ENCODE measurements around the gene PEX26. TPM values are rescaled to one million over a fixed set of nuclear protein-coding genes. Genes with fewer than 3 reads are reported as not detected.
"Not testable (repeated sequence)": the region's sequence is repeated elsewhere in the genome, so short reads cannot be mapped to it uniquely, and the experiment has no call there.

The PEX26 gene
- total and polyA plus RNA-seq, 5 donors: 17.4 to 23.5 (median 23.1) TPM

- ATAC-seq (no peak), DNase-seq (no peak)
- 84% methylated on average over 5 of the region's 5 CpGs for WGBS
- Histone ChIP-seq H3K27me3 (ENCODE audit: control insufficient read depth, insufficient read depth) (no peaks in the 10 kb centered on the region), H3K4me3 (ENCODE audit: low read length) (no peak overlapping the region), H3K27ac (ENCODE audit: low read length) (no peak overlapping the region), H3K9me3 (ENCODE audit: control insufficient read depth, low read length) (no peaks in the 10 kb centered on the region), H3K4me1 (ENCODE audit: control insufficient read depth, insufficient read depth, low read length) (no peaks in the 10 kb centered on the region)
- intact Hi-C loops (cut with DNase I): no loop called here
These were observed 44.3 kb downstream of the PEX26 start for GRCh38 chr22:18121954-18122554.

DNA sequence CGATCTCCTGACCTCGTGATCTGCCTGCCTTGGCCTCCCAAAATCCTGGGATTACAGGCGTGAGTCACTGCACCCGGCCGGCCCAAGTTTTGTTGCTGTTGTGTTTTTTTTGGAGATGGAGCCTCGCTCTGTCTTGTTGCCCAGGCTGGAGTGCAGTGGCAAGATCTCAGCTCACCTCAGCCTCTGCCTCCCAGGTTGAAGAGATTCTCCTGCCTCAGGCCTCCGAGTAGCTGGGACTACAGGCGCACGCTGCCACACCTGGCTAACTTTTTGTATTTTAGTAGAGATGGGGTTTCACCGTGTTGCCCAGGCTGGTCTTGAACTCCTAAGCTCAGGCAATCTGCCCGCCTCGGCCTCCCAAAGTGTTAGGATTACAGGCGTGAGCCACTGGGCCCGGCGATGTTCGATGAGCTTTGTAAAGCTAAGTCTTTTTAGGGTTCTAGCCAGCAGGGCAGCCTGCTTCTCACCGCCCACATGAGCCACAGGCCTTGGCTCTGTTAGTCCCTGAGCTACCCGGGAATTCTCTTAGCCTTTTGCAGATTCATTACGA, 45.8 kb downstream of the PEX26 start:
- ATAC-seq; H3K4me3 ChIP-seq (ENCODE audit: low read length); H3K27ac ChIP-seq (ENCODE audit: low read length); H3K9me3 ChIP-seq (ENCODE audit: control insufficient read depth, low read length); intact Hi-C loops (cut with DNase I); DNase-seq; H3K27me3 ChIP-seq (ENCODE audit: control insufficient read depth, insufficient read depth); H3K4me1 ChIP-seq (ENCODE audit: control insufficient read depth, insufficient read depth, low read length): not testable (repeated sequence)
- 95% methylated on average over 19 of the region's 19 CpGs for WGBS

- no peak for ATAC-seq
- intact Hi-C loops (cut with DNase I): no loop called here
- peaks cover 5% of the 10 kb centered on the region for H3K4me1 ChIP-seq (ENCODE audit: control insufficient read depth, insufficient read depth, low read length)
- H3K4me3 ChIP-seq (ENCODE audit: low read length): no peak overlapping the region
- 98% methylated on average over 18 of the region's 18 CpGs for WGBS
- H3K27ac ChIP-seq (ENCODE audit: low read length): no peak overlapping the region
- no peak for DNase-seq
- no peaks in the 10 kb centered on the region for H3K9me3 ChIP-seq (ENCODE audit: control insufficient read depth, low read length)
- no peaks in the 10 kb centered on the region for H3K27me3 ChIP-seq (ENCODE audit: control insufficient read depth, insufficient read depth)
These were observed 48.8 kb downstream of the PEX26 start for GRCh38 chr22:18126606-18127005.

DNA sequence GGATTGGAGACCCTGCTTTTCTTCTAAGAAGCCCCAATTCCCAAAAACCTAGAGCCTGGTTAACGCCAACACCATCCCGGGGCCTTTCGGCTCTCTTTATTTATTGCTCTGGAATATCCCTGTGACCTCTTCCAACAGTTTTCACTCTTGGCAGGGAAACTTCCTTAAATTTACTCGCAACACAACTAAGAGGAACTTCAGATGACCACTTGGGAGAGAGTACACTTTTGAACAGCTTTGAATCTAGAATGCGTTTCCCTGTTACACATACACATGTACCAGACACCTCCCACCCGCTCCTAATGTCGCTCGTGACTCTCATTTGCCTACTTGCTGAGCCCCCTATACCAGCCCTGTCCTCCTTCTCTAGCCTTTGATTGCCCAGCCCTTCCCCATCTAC, 52.2 kb downstream of the PEX26 start:
- H3K4me1 ChIP-seq (ENCODE audit: control insufficient read depth, insufficient read depth, low read length): peaks cover 8% of the 10 kb centered on the region
- WGBS: 77% methylated on average over 8 of the region's 8 CpGs

GRCh38 chr22:18130699-18131429, 53.1 kb downstream of the PEX26 start:
- no peak for DNase-seq
- ATAC-seq: no peak
- Histone ChIP-seq H3K4me3 (ENCODE audit: low read length) (no peak overlapping the region), H3K27ac (ENCODE audit: low read length) (no peak overlapping the region), H3K27me3 (ENCODE audit: control insufficient read depth, insufficient read depth) (no peaks in the 10 kb centered on the region), H3K9me3 (ENCODE audit: control insufficient read depth, low read length) (no peaks in the 10 kb centered on the region), H3K4me1 (ENCODE audit: control insufficient read depth, insufficient read depth, low read length) (peaks cover 8% of the 10 kb centered on the region)
- WGBS: 95% methylated on average over 20 of the region's 20 CpGs
- intact Hi-C loops (cut with DNase I): no loop called here

More for the DNA sequence above, 52.2 kb downstream of the PEX26 start:
- ATAC-seq (no peak), DNase-seq (no peak)
- Histone ChIP-seq H3K4me3 (ENCODE audit: low read length) (no peak overlapping the region), H3K27me3 (ENCODE audit: control insufficient read depth, insufficient read depth) (no peaks in the 10 kb centered on the region), H3K9me3 (ENCODE audit: control insufficient read depth, low read length) (no peaks in the 10 kb centered on the region), H3K27ac (ENCODE audit: low read length) (no peak overlapping the region)
- intact Hi-C loops (cut with DNase I): no loop called here

DNA sequence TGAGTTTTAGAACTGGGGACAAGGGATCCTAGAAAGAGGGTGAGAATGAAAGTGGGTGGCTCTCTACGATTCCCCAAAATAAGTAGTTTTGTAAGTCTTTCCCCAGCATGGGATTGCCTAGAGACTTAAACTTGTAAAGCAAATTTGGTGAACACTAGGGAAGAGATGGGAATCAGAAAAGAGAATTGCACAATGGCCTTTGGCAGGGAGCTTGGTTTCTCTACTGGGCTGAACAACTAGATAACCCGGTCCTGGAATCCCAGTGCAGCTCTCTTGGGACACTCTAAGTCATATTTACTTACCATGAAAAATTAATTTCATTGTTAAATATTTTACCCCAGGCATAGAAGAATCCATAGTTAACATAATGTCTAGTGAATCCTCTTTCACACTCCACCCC, 55.7 kb downstream of the PEX26 start:
- ATAC-seq (peak; percentile 63 to 80), DNase-seq (peak in 1 of 3 donors; percentile 57)
- 54% methylated on average over 2 of the region's 2 CpGs for WGBS
- H3K4me3 ChIP-seq (ENCODE audit: low read length): no peak overlapping the region
- peaks cover 8% of the 10 kb centered on the region for H3K4me1 ChIP-seq (ENCODE audit: control insufficient read depth, insufficient read depth, low read length)
- no peaks in the 10 kb centered on the region for H3K27me3 ChIP-seq (ENCODE audit: control insufficient read depth, insufficient read depth)
- peak overlapping the region; percentile 70 for H3K27ac ChIP-seq (ENCODE audit: low read length)
- intact Hi-C loops (cut with DNase I): no loop called here
- H3K9me3 ChIP-seq (ENCODE audit: control insufficient read depth, low read length): no peaks in the 10 kb centered on the region

DNA sequence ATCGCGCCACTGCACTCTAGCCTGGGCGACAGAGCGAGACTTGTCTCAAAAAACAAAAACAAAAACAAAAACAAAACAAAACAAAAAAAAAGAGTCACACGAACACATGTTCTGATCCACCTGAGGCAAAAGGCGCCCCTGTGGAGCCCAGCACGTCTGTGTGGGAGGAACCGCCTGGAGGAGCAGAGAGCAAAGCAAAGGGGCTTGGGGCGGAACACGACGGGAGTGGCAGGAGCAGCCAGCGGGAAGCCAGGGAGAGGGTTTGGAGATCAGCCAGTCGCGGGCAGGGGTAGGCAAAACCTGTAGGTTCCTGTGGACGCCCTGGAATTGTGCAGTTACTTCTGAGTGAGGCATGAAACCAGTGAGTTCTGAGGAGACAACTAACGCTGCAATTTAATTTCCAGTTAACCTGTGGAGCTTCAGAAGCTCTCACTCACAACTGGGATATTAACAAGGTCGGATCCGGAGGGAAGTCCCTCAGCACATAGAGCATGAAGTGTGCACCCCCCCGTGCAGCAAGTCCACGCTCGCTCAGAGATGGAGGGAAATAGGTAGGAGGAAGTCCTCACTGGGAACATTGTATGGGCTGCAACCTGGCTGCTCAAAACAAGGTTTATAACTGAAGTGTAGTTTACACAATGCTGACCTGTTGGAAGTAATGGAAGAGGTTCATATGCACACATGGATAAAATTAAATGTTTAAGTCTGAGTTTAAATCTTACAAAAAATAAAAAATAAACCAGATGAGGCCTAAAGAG, 59.0 kb downstream of the PEX26 start:
- H3K4me1 ChIP-seq (ENCODE audit: control insufficient read depth, insufficient read depth, low read length): peaks cover 3% of the 10 kb centered on the region
- H3K27ac ChIP-seq (ENCODE audit: low read length): no peak overlapping the region
- ATAC-seq: peak in 1 of 2 donors; percentile 3
- no peaks in the 10 kb centered on the region for H3K9me3 ChIP-seq (ENCODE audit: control insufficient read depth, low read length)
- WGBS: 90% methylated on average over 21 of the region's 21 CpGs
- no peak for DNase-seq
- H3K27me3 ChIP-seq (ENCODE audit: control insufficient read depth, insufficient read depth): no peaks in the 10 kb centered on the region
- intact Hi-C loops (cut with DNase I): no loop called here
- no peak overlapping the region for H3K4me3 ChIP-seq (ENCODE audit: low read length)

DNA sequence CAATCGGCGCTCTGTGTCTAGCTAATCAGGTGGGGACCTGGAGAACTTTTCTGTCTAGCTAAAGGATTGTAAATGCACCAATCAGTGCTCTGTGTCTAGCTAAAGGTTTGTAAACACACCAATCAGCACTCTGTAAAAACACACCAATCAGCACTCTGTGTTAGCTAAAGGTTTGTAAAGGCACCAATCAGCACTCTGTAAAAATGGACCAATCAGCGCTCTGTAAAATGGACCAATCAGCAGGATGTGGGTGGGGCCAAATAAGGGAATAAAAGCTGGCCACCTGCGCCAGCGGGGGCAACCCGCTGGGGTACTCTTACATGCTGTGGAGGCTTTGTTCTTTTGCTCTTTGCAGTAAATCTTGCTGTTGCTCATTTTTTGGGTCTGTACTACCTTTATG, 63.2 kb downstream of the PEX26 start:
- H3K4me3 ChIP-seq (ENCODE audit: low read length); H3K9me3 ChIP-seq (ENCODE audit: control insufficient read depth, low read length); H3K27me3 ChIP-seq (ENCODE audit: control insufficient read depth, insufficient read depth); H3K4me1 ChIP-seq (ENCODE audit: control insufficient read depth, insufficient read depth, low read length); DNase-seq; intact Hi-C loops (cut with DNase I); ATAC-seq; H3K27ac ChIP-seq (ENCODE audit: low read length): not testable (repeated sequence)
- WGBS: 95% methylated on average over 6 of the region's 6 CpGs

GRCh38 chr22:18144105-18144504, 66.3 kb downstream of the PEX26 start:
- Histone ChIP-seq H3K4me3 (ENCODE audit: low read length) (no peak overlapping the region), H3K27ac (ENCODE audit: low read length) (no peak overlapping the region), H3K27me3 (ENCODE audit: control insufficient read depth, insufficient read depth) (no peaks in the 10 kb centered on the region), H3K9me3 (ENCODE audit: control insufficient read depth, low read length) (no peaks in the 10 kb centered on the region), H3K4me1 (ENCODE audit: control insufficient read depth, insufficient read depth, low read length) (peaks cover 4% of the 10 kb centered on the region)
- intact Hi-C loops (cut with DNase I): no loop called here
- DNase-seq (no peak), ATAC-seq (no peak)

- no peak for DNase-seq
- H3K9me3 ChIP-seq (ENCODE audit: control insufficient read depth, low read length): no peaks in the 10 kb centered on the region
- 80% methylated on average over 23 of the region's 23 CpGs for WGBS
- intact Hi-C loops (cut with DNase I): no loop called here
- H3K4me1 ChIP-seq (ENCODE audit: control insufficient read depth, insufficient read depth, low read length): peaks cover 4% of the 10 kb centered on the region
- H3K4me3 ChIP-seq (ENCODE audit: low read length): no peak overlapping the region
- ATAC-seq: no peak
- no peaks in the 10 kb centered on the region for H3K27me3 ChIP-seq (ENCODE audit: control insufficient read depth, insufficient read depth)
- no peak overlapping the region for H3K27ac ChIP-seq (ENCODE audit: low read length)
These were observed 68.0 kb downstream of the PEX26 start for GRCh38 chr22:18145676-18146388.

Data from right cardiac atrium (tissue), 5 donors.